Measurements from ENCODE around the gene MUC12.
"Not testable (repeated sequence)": the region's sequence is repeated elsewhere in the genome, so short reads cannot be mapped to it uniquely, and the experiment has no call there.

GRCh38 chr7:100999334-100999733 is 30.0 kb downstream of the MUC12 start:
- TF ChIP-seq RNF2 (conservative IDR thresholded peaks at IDR 0.05; ENCODE audit: low read depth); ZNF75D (CRISPR knock-in tag; IDR thresholded peaks at IDR 0.05; ENCODE audit: borderline replicate concordance); MAFG (CRISPR knock-in tag; IDR thresholded peaks at IDR 0.05): not testable (repeated sequence)

Measured in HepG2 (cell line).